ENCODE data around the gene WDR7.

Gene WDR7

GRCh38 chr18:56726906-56727305, 75.7 kb downstream of the WDR7 start:
- DNase-seq (ENCODE audit: extremely low spot score): no peak
- TF ChIP-seq NFRKB (IDR thresholded peaks at IDR 0.05) (no peak), LEF1 (IDR thresholded peaks at IDR 0.05; ENCODE audit: borderline replicate concordance) (no peak), SP1 (IDR thresholded peaks at IDR 0.05) (no peak)
- CTCF ChIA-PET: no interaction called here
- POLR2A ChIA-PET: no interaction called here

- ChIA-PET POLR2A (no interaction called here), CTCF (no interaction called here)
Measured at GRCh38 chr18:56727399-56727798, 76.2 kb downstream of the WDR7 start.

GRCh38 chr18:56728741-56729140, 77.6 kb downstream of the WDR7 start:
- POLR2A ChIA-PET: no interaction called here

More at GRCh38 chr18:56727399-56727798, 76.2 kb downstream of the WDR7 start:
- TF ChIP-seq NFRKB (IDR thresholded peaks at IDR 0.05) (no peak), ARNT (IDR thresholded peaks at IDR 0.05) (no peak), BHLHE40 (IDR thresholded peaks at IDR 0.05; ENCODE audit: borderline replicate concordance) (no peak), FOXK2 (IDR thresholded peaks at IDR 0.05) (no peak), SP1 (IDR thresholded peaks at IDR 0.05) (no peak), SUZ12 (IDR thresholded peaks at IDR 0.05) (no peak), HDGF (IDR thresholded peaks at IDR 0.05; ENCODE audit: borderline replicate concordance) (no peak), CTBP1 (IDR thresholded peaks at IDR 0.05; ENCODE audit: borderline replicate concordance) (no peak), L3MBTL2 (conservative IDR thresholded peaks at IDR 0.05) (no peak), TARDBP (IDR thresholded peaks at IDR 0.05) (no peak), FOXA1 (IDR thresholded peaks at IDR 0.05) (no peak), LEF1 (IDR thresholded peaks at IDR 0.05; ENCODE audit: borderline replicate concordance) (no peak), FOXM1 (IDR thresholded peaks at IDR 0.05; ENCODE audit: borderline replicate concordance) (no peak), ELF4 (IDR thresholded peaks at IDR 0.05) (no peak)
- DNase-seq (ENCODE audit: extremely low spot score): no peak

GRCh38 chr18:56738184-56738583, 87.0 kb downstream of the WDR7 start:
- CTCF ChIA-PET: no interaction called here
- no peak for DNase-seq (ENCODE audit: extremely low spot score)
- POLR2A ChIA-PET: no interaction called here
- TF ChIP-seq HDGF (IDR thresholded peaks at IDR 0.05; ENCODE audit: borderline replicate concordance) (no peak), ELF4 (IDR thresholded peaks at IDR 0.05) (no peak), TARDBP (IDR thresholded peaks at IDR 0.05) (no peak), LEF1 (IDR thresholded peaks at IDR 0.05; ENCODE audit: borderline replicate concordance) (no peak), NFRKB (IDR thresholded peaks at IDR 0.05) (no peak), BHLHE40 (IDR thresholded peaks at IDR 0.05; ENCODE audit: borderline replicate concordance) (no peak), SUZ12 (IDR thresholded peaks at IDR 0.05) (no peak), L3MBTL2 (conservative IDR thresholded peaks at IDR 0.05) (no peak), ZNF384 (IDR thresholded peaks at IDR 0.05) (no peak), SP1 (IDR thresholded peaks at IDR 0.05) (no peak), FOXK2 (IDR thresholded peaks at IDR 0.05) (no peak)

More at GRCh38 chr18:56728741-56729140, 77.6 kb downstream of the WDR7 start:
- TF ChIP-seq ZNF384 (IDR thresholded peaks at IDR 0.05): no peak
- no peak for TF ChIP-seq FOXM1 (IDR thresholded peaks at IDR 0.05; ENCODE audit: borderline replicate concordance)
- no peak for TF ChIP-seq BHLHE40 (IDR thresholded peaks at IDR 0.05; ENCODE audit: borderline replicate concordance)
- no peak for TF ChIP-seq CTBP1 (IDR thresholded peaks at IDR 0.05; ENCODE audit: borderline replicate concordance)
- no peak for TF ChIP-seq TARDBP (IDR thresholded peaks at IDR 0.05)
- TF ChIP-seq FOXK2 (IDR thresholded peaks at IDR 0.05): no peak
- no peak for TF ChIP-seq HDGF (IDR thresholded peaks at IDR 0.05; ENCODE audit: borderline replicate concordance)
- TF ChIP-seq L3MBTL2 (conservative IDR thresholded peaks at IDR 0.05): no peak
- no peak for TF ChIP-seq NFRKB (IDR thresholded peaks at IDR 0.05)
- no peak for TF ChIP-seq SP1 (IDR thresholded peaks at IDR 0.05)
- no peak for TF ChIP-seq ARNT (IDR thresholded peaks at IDR 0.05)
- TF ChIP-seq LEF1 (IDR thresholded peaks at IDR 0.05; ENCODE audit: borderline replicate concordance): no peak
- no peak for TF ChIP-seq SUZ12 (IDR thresholded peaks at IDR 0.05)
- CTCF ChIA-PET: interaction anchor here (0.6 kb wide), 1 partner anchor 483 kb away, joined by 3 read pairs; no protein-coding TSS in a partner anchor
- DNase-seq (ENCODE audit: extremely low spot score): no peak

- no peak for DNase-seq (ENCODE audit: extremely low spot score)
- ChIA-PET CTCF (no interaction called here), POLR2A (no interaction called here)
- TF ChIP-seq ARNT (IDR thresholded peaks at IDR 0.05) (no peak), LEF1 (IDR thresholded peaks at IDR 0.05; ENCODE audit: borderline replicate concordance) (no peak), FOXK2 (IDR thresholded peaks at IDR 0.05) (no peak), FOXM1 (IDR thresholded peaks at IDR 0.05; ENCODE audit: borderline replicate concordance) (no peak), SUZ12 (IDR thresholded peaks at IDR 0.05) (no peak), HDGF (IDR thresholded peaks at IDR 0.05; ENCODE audit: borderline replicate concordance) (no peak), ELF4 (IDR thresholded peaks at IDR 0.05) (no peak), SP1 (IDR thresholded peaks at IDR 0.05) (no peak), CTBP1 (IDR thresholded peaks at IDR 0.05; ENCODE audit: borderline replicate concordance) (no peak), PKNOX1 (IDR thresholded peaks at IDR 0.05) (no peak)
Measured at GRCh38 chr18:56739731-56740130, 88.6 kb downstream of the WDR7 start.

- no peak for DNase-seq (ENCODE audit: extremely low spot score)
- ChIA-PET CTCF (no interaction called here), POLR2A (no interaction called here)
- TF ChIP-seq TARDBP (IDR thresholded peaks at IDR 0.05) (no peak), BHLHE40 (IDR thresholded peaks at IDR 0.05; ENCODE audit: borderline replicate concordance) (no peak), ZNF384 (IDR thresholded peaks at IDR 0.05) (no peak), CTBP1 (IDR thresholded peaks at IDR 0.05; ENCODE audit: borderline replicate concordance) (no peak), ARNT (IDR thresholded peaks at IDR 0.05) (no peak), FOXM1 (IDR thresholded peaks at IDR 0.05; ENCODE audit: borderline replicate concordance) (no peak), L3MBTL2 (conservative IDR thresholded peaks at IDR 0.05) (no peak)
Measured at GRCh38 chr18:56740645-56741044, 89.5 kb downstream of the WDR7 start.

- no peak for TF ChIP-seq ELF4 (IDR thresholded peaks at IDR 0.05)
- no peak for TF ChIP-seq NFRKB (IDR thresholded peaks at IDR 0.05)
- TF ChIP-seq FOXM1 (IDR thresholded peaks at IDR 0.05; ENCODE audit: borderline replicate concordance): no peak
- TF ChIP-seq ZNF384 (IDR thresholded peaks at IDR 0.05): no peak
- no peak for TF ChIP-seq TARDBP (IDR thresholded peaks at IDR 0.05)
- no peak for TF ChIP-seq FOXK2 (IDR thresholded peaks at IDR 0.05)
- TF ChIP-seq PKNOX1 (IDR thresholded peaks at IDR 0.05): no peak
- no peak for TF ChIP-seq SUZ12 (IDR thresholded peaks at IDR 0.05)
- no peak for TF ChIP-seq SP1 (IDR thresholded peaks at IDR 0.05)
- TF ChIP-seq L3MBTL2 (conservative IDR thresholded peaks at IDR 0.05): no peak
- TF ChIP-seq HDGF (IDR thresholded peaks at IDR 0.05; ENCODE audit: borderline replicate concordance): no peak
- TF ChIP-seq FOXA1 (IDR thresholded peaks at IDR 0.05): no peak
- TF ChIP-seq ARNT (IDR thresholded peaks at IDR 0.05): no peak
- no peak for TF ChIP-seq CTBP1 (IDR thresholded peaks at IDR 0.05; ENCODE audit: borderline replicate concordance)
- CTCF ChIA-PET: no interaction called here
- POLR2A ChIA-PET: no interaction called here
- no peak for DNase-seq (ENCODE audit: extremely low spot score)
Measured at GRCh38 chr18:56741685-56742084, 90.5 kb downstream of the WDR7 start.
